NCI-H460 (cell line): ENCODE results near the gene CLIP3. TPM values are rescaled to one million over a fixed set of nuclear protein-coding genes. Genes with fewer than 3 reads are reported as not detected.
"Not testable (repeated sequence)": the region's sequence is repeated elsewhere in the genome, so short reads cannot be mapped to it uniquely, and the experiment has no call there.

ENCODE experiments used
- DNase-seq: peaks from one replicate; pipeline ENCODE4 v3.0.0-alpha.2; 2016; ENCODE audit warnings: low read depth; ENCODE audit errors: extremely low read depth
- total RNA-seq: library from RNA; depleted of rRNA; stranded (reverse); fragments of >200 nt; shearing (Covaris generic); gene quantifications from 2 replicates; pipeline ENCODE4 v1.2.3, GENCODE V29; 2014

The CLIP3 gene
- total RNA-seq, 1 experiment from 2014 or later, result 0.27 TPM

DNA sequence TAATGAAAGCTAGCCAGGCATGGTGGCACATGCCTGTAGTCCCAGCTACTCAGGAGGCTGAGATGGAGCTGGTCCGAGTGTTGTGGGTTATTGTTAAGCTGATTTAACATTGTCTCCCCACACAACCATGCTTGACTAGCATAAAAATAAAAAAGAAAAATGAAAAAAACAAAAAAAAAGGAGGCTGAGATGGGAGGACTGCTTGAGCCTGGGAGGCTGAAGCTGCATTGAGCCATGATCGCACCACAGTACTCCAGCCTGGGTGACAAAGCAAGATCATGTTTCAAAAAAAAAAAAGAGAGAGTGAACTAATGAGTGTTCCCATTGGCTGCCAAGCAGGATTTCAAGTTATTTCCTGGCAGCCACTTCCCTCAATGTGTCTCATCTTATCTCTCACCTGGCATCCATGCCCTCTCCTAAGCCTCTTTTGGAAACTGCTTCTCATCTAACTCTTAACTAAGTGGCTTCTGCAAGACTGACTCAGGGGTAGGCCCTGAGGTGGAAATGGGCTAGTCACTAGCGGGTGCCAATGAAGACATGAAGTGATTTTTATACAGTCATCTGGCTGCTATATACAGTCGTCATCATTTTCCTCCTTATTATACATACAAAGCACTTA is 16.5 kb upstream of the CLIP3 start:
- no peak for DNase-seq

- no peak for DNase-seq
These were observed 15.2 kb upstream of the CLIP3 start for GRCh38 chr19:36047835-36048234.

- DNase-seq, result no peak
These were observed 13.9 kb upstream of the CLIP3 start for GRCh38 chr19:36046443-36047050.

DNA sequence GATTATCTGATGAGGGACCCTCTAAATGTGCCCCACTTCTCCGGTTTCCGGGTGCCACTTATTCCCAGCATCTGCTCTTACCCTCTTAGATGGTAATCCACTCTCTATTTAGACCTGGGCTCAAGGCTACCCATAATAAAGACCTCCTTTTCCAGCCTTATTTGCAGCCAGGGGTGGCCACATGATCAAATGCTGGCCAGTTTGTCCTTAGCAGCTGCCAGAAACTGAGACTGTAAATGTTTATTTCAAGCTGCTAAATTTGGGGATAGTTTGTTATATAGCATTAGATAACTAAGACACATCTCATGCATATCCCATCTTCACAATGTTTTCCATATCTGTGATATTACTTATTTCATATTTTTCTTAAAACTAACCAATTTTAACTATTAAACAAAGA is 11.3 kb upstream of the CLIP3 start:
- DNase-seq, result no peak

DNA sequence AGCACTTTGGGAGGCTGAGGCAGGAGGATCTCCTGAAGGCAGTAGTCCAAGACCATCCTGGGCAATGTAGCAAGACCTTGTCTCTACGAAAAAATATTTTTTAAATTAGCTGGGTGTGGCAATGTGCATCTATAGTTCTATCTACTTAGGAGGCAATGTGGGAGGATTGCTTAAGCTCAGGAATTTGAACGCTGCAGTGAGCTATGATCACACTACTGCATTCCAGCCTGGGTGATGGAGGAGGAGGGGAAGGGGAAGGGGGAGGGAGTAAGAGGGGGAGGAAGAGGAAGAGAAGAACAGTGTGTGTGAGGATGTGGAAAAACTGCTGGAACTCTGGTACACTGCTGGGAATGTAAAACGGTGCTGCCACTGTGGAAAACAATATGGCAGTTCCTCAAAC is 9.2 kb upstream of the CLIP3 start:
- DNase-seq, result no peak

GRCh38 chr19:36041092-36041491 is 8.4 kb upstream of the CLIP3 start:
- not testable (repeated sequence) for DNase-seq

DNA sequence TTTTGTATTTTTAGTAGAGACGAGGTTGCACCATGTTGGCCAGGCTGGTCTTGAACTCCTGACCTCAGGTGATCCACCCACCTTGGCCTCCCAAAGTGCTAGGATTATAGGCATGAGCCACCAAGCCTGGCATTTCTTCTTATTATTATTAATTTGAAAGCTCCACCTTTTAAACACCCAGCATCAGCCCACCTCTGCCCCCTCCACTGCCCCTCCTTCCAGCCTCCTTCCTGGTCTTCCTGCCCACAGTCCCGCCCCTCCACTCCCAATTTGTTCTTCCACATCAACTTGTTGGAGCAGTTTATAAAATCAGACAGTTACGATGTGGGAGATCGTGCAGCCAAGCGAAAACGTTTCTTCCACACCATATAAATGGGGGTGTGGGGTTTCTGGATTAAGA is 7.8 kb upstream of the CLIP3 start:
- no peak for DNase-seq

DNA sequence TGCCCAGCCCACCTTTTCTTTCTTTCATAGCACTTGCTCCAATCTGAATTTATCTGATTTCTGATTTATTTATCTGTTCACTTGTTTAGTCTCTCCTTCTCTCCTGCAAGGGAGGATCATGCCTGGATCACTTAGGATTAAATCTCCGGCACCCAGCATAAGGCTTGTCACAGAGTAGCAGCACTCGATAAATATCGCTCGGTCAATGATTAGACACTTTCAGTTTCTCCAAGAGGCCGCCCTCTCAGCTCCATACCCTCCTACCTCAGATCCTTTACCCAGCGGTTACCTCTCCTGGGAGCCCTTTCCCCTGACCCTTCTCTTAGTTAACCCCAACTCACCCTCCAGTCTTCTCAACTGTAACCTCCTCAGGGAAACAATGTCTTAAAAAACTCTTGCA is 1.4 kb downstream of the CLIP3 start:
- no peak for DNase-seq

- no peak for DNase-seq
These were observed 2.2 kb downstream of the CLIP3 start for GRCh38 chr19:36030264-36031148.

DNA sequence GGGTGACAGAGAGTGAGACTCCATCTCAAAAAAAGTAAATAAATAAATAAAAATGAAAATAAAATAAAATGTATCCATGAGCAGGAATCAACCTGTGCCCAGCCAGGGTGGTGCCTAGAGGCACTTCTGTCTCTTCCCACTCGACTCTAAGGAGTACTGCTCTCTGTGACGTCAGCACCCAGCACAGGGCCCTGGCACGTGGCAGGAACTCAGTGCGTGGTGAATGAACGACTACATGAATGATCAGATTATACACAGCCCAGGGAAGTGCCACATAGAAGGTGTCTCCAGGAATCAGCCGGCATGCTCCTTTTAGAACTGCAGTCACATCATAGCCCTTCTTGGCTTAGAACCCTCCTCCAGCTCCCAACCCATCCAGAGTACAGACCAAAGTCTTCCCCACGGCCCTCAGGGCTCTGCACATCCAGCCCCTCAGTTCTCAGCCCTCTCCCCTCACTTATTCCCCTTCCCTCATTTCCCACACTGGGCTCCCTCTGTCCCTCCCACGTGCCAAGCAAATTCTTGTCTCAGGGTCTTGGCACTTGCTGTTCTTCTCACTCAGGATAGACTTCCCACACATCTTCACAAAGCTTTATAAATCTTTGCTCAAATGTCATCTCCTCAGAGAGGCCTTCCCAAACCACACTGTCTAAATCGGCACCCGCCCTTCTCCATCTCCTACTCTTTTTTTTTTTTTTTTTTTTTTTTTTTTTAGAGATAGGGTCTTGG is 4.2 kb downstream of the CLIP3 start:
- no peak for DNase-seq

DNA sequence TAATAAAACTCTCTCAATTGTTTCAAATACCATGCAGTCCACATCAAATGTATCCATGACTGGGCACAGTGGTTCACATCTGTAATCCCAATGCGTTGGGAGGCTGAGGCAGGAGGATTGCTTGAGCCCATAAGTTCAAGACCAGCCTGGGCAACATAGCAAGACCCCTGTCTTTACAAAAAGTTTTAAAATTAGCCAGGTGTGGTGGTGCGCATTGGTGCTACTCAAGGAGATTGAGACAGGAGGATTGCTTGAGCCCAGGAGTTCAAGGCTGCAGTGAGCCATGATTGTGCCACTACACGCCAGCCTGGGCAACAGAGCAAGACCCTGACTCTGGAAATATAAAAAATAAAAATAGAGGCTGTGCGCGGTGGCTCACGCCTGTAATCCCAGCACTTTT is 5.0 kb downstream of the CLIP3 start:
- DNase-seq, result no peak

GRCh38 chr19:36026091-36026876 is 6.4 kb downstream of the CLIP3 start:
- no peak for DNase-seq

DNA sequence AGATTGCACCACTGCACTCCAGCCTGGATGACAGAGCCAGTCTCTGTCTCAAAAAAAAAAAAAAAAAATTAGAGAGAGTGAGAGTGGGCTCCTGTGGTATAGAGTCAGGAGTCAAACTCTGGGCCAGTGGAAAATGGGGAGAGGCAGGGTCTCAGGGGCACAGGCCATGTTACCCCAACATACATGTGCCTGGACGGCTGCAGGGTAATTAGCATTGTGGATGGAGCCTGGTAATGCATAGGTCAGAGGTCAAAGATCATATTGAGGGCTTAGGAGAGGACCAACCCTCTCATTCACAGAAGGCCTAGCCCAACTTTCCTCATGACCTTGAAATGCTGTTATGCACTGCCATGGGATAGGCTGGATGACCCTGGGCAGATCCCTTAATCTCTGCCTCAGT is 7.1 kb downstream of the CLIP3 start:
- DNase-seq, result no peak

GRCh38 chr19:36023432-36023831 is 9.2 kb downstream of the CLIP3 start:
- DNase-seq, result no peak

GRCh38 chr19:36019061-36019670 is 13.5 kb downstream of the CLIP3 start:
- DNase-seq, result no peak

DNA sequence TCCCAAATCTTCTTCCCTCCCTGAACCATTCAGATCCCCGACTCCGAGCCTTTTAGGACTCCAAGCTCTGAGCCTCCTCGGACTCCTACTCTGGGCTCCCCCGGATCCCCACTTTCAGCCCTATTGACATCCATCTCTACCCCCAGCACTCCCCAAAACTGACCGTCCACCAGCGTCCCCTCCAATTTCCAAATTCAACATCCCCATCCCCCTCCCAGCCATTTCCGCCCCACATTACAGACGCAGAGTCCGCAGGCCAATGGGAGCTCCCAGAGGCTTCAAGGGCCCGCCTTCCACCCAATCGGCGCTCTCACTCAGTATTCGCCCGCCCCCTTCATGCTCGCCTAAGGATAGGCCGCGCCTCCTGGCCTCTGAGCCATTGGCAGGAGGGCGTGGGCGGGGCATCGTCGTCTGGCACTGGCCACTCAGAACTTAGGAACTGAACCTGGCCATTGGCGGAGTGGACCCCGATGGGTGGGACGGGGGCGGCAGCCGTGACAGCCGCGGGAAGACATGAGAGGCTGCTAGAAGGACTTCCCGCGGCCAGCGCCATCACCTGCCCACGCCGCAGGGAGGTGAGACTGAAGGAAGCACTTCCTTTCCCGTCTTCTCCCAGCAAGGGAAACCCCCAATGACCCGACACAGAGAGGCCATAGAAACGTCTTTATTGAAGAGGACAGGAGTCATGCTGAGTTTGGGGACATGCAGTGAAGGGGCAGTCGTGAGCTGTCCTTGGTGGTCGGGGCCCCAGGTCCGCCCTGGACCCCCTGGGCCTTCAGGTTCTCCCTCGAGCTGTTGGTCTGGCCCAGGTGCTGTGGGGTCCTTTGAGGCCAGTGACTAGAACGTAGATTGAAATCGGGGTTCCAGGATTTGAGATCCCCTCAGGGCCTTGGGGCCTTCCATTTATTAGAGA is 18.4 kb downstream of the CLIP3 start, which contains the start of gene ALKBH6:
Gene ALKBH6, minus strand, starts transcription at position 202 of the 913 bp plus-strand sequence. CDS start 816 bp downstream, outside the sequence.
- peak; percentile 99 for DNase-seq

- DNase-seq, result no peak
These were observed 19.2 kb downstream of the CLIP3 start for GRCh38 chr19:36013280-36014011.

GRCh38 chr19:36010402-36010801 is 22.3 kb downstream of the CLIP3 start:
- no peak for DNase-seq
